Hepatocyte (in vitro differentiated cells): ENCODE data around the gene RRP12. TPM values are rescaled to one million over a fixed set of nuclear protein-coding genes. Genes with fewer than 3 reads are reported as not detected.

Experiments
- DNase-seq: peaks from one replicate; pipeline ENCODE4 v3.0.0-alpha.2; 2016; ENCODE audit warnings: low spot score
- H2AFZ ChIP-seq: fragments of 200-600 bp; sonication (generic); 2 replicates; pipeline ENCODE4 v1.6.0; 2016; ENCODE audit warnings: antibody characterized with exemption, mild to moderate bottlenecking
- H3K27ac ChIP-seq: fragments of 200-600 bp; sonication (generic); 2 replicates; pipeline ENCODE4 v1.5.1; 2016; ENCODE audit warnings: mild to moderate bottlenecking
- H3K27me3 ChIP-seq: fragments of 200-600 bp; sonication (generic); 2 replicates; pipeline ENCODE4 v1.6.1; 2016
- H3K36me3 ChIP-seq: fragments of 200-600 bp; sonication (generic); replicated peaks from 2 replicates; pipeline ENCODE4 v1.5.1; 2016; ENCODE audit warnings: low read depth; ENCODE audit not compliant: insufficient read depth
- H3K4me1 ChIP-seq: fragments of 200-600 bp; sonication (generic); 2 replicates; pipeline ENCODE4 v1.5.1; 2016; ENCODE audit warnings: mild to moderate bottlenecking, moderate library complexity; ENCODE audit not compliant: insufficient read depth
- H3K4me2 ChIP-seq: fragments of 200-600 bp; sonication (generic); 2 replicates; pipeline ENCODE4 v1.6.0; 2016
- H3K4me3 ChIP-seq: fragments of 200-600 bp; sonication (generic); 2 replicates; pipeline ENCODE4 v1.5.1; 2016; ENCODE audit warnings: mild to moderate bottlenecking
- H3K79me2 ChIP-seq: fragments of 200-600 bp; sonication (generic); 2 replicates; pipeline ENCODE4 v1.6.0; 2017; ENCODE audit warnings: mild to moderate bottlenecking
- H3K9me2 ChIP-seq: fragments of 200-600 bp; sonication (generic); replicated peaks from 2 replicates; pipeline ENCODE4 v1.6.0; 2017; ENCODE audit warnings: mild to moderate bottlenecking; ENCODE audit not compliant: insufficient read depth
- H3K9me3 ChIP-seq: fragments of 200-600 bp; sonication (generic); 2 replicates; pipeline ENCODE4 v1.5.1; 2016; ENCODE audit warnings: low read depth, mild to moderate bottlenecking
- H4K20me1 ChIP-seq: fragments of 200-600 bp; sonication (generic); 2 replicates; pipeline ENCODE4 v1.6.0; 2016; ENCODE audit warnings: mild to moderate bottlenecking; ENCODE audit not compliant: insufficient read depth, poor library complexity, severe bottlenecking
- EZH2 ChIP-seq: fragments of 200-600 bp; sonication (generic); IDR thresholded peaks from 2 replicates; pipeline ENCODE4 v1.6.1; 2016; ENCODE audit warnings: antibody characterized with exemption, mild to moderate bottlenecking, borderline replicate concordance
- EZH2phosphoT487 ChIP-seq: fragments of 200-600 bp; sonication (generic); IDR thresholded peaks from one replicate; pipeline ENCODE4 v1.6.1; 2018; ENCODE audit warnings: antibody characterized with exemption, mild to moderate bottlenecking, low read depth, moderate library complexity; ENCODE audit not compliant: unreplicated experiment, severe bottlenecking
- WGBS: methylation state at CpG from one replicate; pipeline ENCODE4 v1.1.6; 2016; ENCODE audit warnings: low lambda C conversion rate; ENCODE audit errors: missing lambda C conversion rate; 5-methylcytosine and 5-hydroxymethylcytosine counted together
- polyA plus RNA-seq: library from polyadenylated mRNA; unstranded; fragments of >200 nt; fragmentation: Nextera tagmentation; extraction: Ambion mirVana; gene quantifications from 2 replicates; pipeline ENCODE4 v1.2.1, GENCODE V29; 2016
- total RNA-seq: library from RNA; depleted of rRNA; stranded (reverse); fragments of >200 nt; gene quantifications from 2 replicates; pipeline ENCODE4 v1.2.3, GENCODE V29; 2014
- TF ChIP-seq, protein P1 (sequence below): fragments of 200-600 bp; sonication (generic); IDR thresholded peaks from 2 replicates; pipeline ENCODE4 v1.5.1; 2016; ENCODE audit warnings: antibody characterized with exemption, mild to moderate bottlenecking; ENCODE audit not compliant: poor library complexity

RRP12 gene
- total and polyA plus RNA-seq, 2 experiments from 2014 or later = 10.6 to 20.6 TPM

DNA sequence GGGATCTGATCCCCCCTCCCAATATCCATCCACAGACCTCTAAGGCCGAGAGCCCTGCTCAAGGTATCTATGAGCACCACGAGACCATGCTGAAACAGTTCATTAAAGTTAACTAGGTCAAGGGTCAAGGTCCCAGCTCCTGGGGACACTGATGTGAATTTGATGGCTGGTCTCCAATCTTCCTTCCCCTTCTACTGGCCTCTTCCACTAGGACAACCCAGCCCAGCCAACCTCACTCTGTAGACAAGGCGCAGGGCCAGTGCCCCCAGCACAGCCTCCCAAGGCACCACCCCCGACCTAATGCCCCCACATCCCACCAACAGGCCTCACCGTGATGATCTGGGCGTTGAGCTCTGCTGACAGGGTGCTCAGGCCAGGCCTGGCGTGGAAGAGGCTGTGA is 15.6 kb downstream of the RRP12 start:
- WGBS = 95% methylated on average over 7 of the region's 7 CpGs
- Histone ChIP-seq H3K27me3 (no peaks in the 10 kb centered on the region), H3K9me2 (no peaks in the 10 kb centered on the region), H3K79me2 (no peaks in the 10 kb centered on the region), H3K4me2 (no peak overlapping the region), H2AFZ (no peak overlapping the region), H3K36me3 (no peaks in the 10 kb centered on the region), H3K27ac (no peak overlapping the region), H3K4me1 (no peaks in the 10 kb centered on the region), H4K20me1 (no peaks in the 10 kb centered on the region), H3K9me3 (no peaks in the 10 kb centered on the region), H3K4me3 (no peak overlapping the region)
- no peak for DNase-seq
- TF ChIP-seq EZH2phosphoT487 (no peak), EZH2 (no peak)
- TF ChIP-seq, protein P1, sequence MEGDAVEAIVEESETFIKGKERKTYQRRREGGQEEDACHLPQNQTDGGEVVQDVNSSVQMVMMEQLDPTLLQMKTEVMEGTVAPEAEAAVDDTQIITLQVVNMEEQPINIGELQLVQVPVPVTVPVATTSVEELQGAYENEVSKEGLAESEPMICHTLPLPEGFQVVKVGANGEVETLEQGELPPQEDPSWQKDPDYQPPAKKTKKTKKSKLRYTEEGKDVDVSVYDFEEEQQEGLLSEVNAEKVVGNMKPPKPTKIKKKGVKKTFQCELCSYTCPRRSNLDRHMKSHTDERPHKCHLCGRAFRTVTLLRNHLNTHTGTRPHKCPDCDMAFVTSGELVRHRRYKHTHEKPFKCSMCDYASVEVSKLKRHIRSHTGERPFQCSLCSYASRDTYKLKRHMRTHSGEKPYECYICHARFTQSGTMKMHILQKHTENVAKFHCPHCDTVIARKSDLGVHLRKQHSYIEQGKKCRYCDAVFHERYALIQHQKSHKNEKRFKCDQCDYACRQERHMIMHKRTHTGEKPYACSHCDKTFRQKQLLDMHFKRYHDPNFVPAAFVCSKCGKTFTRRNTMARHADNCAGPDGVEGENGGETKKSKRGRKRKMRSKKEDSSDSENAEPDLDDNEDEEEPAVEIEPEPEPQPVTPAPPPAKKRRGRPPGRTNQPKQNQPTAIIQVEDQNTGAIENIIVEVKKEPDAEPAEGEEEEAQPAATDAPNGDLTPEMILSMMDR = no peak

DNA sequence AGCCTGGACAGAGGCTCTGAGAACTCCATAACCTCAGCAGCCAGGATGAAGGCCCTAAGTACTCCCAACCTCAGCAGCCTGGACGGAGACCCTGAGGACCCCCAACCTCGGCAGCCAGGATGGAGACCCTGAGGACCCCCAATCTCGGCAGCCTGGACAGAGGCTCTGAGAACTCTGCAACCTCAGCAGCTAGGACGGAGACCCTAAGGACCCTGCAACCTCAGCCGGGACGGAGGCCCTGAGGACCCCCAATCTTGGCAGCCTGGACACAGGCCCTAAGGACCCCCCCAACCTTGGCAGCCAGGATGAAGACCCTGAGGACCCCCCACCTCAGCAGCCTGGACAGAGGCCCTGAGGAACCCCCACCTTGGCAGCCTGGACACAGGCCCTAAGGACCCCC is 16.5 kb downstream of the RRP12 start:
- H3K4me2 ChIP-seq = no peak overlapping the region
- 93% methylated on average over 6 of the region's 6 CpGs for WGBS
- no peak overlapping the region for H2AFZ ChIP-seq
- no peaks in the 10 kb centered on the region for H3K9me2 ChIP-seq
- no peaks in the 10 kb centered on the region for H3K4me1 ChIP-seq
- H4K20me1 ChIP-seq = no peaks in the 10 kb centered on the region
- DNase-seq = no peak
- TF ChIP-seq EZH2phosphoT487 = no peak
- no peak for TF ChIP-seq EZH2
- TF ChIP-seq, protein P1 = no peak
- H3K36me3 ChIP-seq = no peaks in the 10 kb centered on the region
- H3K79me2 ChIP-seq = no peaks in the 10 kb centered on the region
- no peak overlapping the region for H3K27ac ChIP-seq
- H3K9me3 ChIP-seq = no peaks in the 10 kb centered on the region
- H3K4me3 ChIP-seq = no peak overlapping the region
- no peaks in the 10 kb centered on the region for H3K27me3 ChIP-seq

DNA sequence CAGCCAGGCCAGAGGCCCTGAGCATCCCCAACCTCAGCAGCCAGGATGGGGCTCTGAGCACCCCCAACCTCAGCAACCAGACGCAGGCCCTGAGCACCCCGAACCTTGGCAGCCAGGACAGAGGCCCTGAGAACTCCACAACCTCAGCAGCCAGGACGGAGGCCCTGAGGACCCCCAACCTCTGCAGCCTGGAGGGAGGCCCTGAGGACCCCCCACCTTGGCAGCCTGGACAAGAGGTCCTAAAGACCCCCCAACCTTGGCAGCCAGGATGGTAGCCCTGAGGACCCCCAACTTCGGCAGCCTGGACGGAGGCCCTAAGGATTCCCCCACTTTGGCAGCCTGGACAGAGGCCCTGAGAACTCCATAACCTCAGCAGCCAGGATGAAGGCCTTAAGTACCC is 17.0 kb downstream of the RRP12 start:
- 97% methylated on average over 5 of the region's 5 CpGs for WGBS
- TF ChIP-seq EZH2 (no peak), EZH2phosphoT487 (no peak)
- TF ChIP-seq, protein P1 = no peak

DNA sequence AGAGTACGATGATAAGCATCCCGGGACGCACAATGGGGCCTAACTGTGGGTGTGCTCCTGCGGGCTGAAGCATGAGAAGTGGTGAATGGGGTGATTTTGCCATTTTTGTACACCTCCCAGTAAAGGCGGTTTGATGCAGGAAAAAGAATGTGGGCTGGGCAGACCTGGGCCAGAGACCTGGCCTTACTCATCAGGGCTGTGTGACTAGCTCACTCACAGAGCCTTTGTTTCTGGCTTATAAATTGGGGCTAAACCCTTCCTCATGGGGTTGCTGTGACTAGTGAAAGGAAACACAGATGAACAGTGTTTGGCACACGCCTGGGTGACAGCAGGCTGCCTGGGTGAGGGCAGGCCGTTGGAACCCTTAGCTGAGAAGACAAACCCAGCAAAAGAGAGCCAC is 18.0 kb downstream of the RRP12 start:
- no peak overlapping the region for H3K27ac ChIP-seq
- TF ChIP-seq EZH2 (no peak), EZH2phosphoT487 (no peak)
- TF ChIP-seq, protein P1 = no peak
- DNase-seq = no peak
- no peak overlapping the region for H2AFZ ChIP-seq
- H3K36me3 ChIP-seq = no peaks in the 10 kb centered on the region
- H3K9me3 ChIP-seq = no peaks in the 10 kb centered on the region
- no peak overlapping the region for H3K4me3 ChIP-seq
- H3K4me2 ChIP-seq = no peak overlapping the region
- H3K9me2 ChIP-seq = no peaks in the 10 kb centered on the region
- H4K20me1 ChIP-seq = no peaks in the 10 kb centered on the region
- no peaks in the 10 kb centered on the region for H3K4me1 ChIP-seq
- H3K79me2 ChIP-seq = no peaks in the 10 kb centered on the region
- WGBS = 92% methylated on average over 7 of the region's 7 CpGs
- no peaks in the 10 kb centered on the region for H3K27me3 ChIP-seq

More for the DNA sequence above, 17.0 kb downstream of the RRP12 start:
- H3K27ac ChIP-seq = no peak overlapping the region
- no peaks in the 10 kb centered on the region for H3K79me2 ChIP-seq
- H3K27me3 ChIP-seq = no peaks in the 10 kb centered on the region
- H4K20me1 ChIP-seq = no peaks in the 10 kb centered on the region
- no peak for DNase-seq
- H3K4me3 ChIP-seq = no peak overlapping the region
- no peaks in the 10 kb centered on the region for H3K9me2 ChIP-seq
- H2AFZ ChIP-seq = no peak overlapping the region
- H3K9me3 ChIP-seq = no peaks in the 10 kb centered on the region
- H3K4me2 ChIP-seq = no peak overlapping the region
- H3K36me3 ChIP-seq = no peaks in the 10 kb centered on the region
- H3K4me1 ChIP-seq = no peaks in the 10 kb centered on the region
